ENCODE measurements around the gene CEP131.

DNA sequence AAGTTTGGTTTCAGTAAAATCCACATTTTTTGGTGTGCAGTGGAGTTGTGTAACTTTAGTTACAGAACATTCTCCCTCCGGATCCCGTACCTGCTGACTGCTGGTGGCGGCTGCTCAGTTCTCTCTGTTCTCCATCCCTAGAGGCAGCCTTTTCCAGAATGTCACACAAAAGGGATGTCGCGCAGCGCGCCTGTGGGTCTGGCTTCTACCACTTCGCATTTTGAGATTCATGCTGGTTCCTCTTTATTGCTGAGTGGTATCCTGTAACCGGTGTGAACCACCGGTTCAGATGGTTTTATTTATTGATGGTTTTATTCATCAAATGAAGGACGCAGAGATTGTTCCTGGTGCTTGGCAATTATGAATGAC lies 981 bp upstream of the CEP131 start:
- TF ChIP-seq, protein P1, sequence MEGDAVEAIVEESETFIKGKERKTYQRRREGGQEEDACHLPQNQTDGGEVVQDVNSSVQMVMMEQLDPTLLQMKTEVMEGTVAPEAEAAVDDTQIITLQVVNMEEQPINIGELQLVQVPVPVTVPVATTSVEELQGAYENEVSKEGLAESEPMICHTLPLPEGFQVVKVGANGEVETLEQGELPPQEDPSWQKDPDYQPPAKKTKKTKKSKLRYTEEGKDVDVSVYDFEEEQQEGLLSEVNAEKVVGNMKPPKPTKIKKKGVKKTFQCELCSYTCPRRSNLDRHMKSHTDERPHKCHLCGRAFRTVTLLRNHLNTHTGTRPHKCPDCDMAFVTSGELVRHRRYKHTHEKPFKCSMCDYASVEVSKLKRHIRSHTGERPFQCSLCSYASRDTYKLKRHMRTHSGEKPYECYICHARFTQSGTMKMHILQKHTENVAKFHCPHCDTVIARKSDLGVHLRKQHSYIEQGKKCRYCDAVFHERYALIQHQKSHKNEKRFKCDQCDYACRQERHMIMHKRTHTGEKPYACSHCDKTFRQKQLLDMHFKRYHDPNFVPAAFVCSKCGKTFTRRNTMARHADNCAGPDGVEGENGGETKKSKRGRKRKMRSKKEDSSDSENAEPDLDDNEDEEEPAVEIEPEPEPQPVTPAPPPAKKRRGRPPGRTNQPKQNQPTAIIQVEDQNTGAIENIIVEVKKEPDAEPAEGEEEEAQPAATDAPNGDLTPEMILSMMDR (IDR thresholded peaks at IDR 0.05; ENCODE audit: insufficient read depth, low read length) = no peak
- TF ChIP-seq POLR2AphosphoS5 (IDR thresholded peaks at IDR 0.05; ENCODE audit: low read depth) (no peak), GABPA (IDR thresholded peaks at IDR 0.05; ENCODE audit: low read depth) (no peak)
- TF ChIP-seq, protein P2, sequence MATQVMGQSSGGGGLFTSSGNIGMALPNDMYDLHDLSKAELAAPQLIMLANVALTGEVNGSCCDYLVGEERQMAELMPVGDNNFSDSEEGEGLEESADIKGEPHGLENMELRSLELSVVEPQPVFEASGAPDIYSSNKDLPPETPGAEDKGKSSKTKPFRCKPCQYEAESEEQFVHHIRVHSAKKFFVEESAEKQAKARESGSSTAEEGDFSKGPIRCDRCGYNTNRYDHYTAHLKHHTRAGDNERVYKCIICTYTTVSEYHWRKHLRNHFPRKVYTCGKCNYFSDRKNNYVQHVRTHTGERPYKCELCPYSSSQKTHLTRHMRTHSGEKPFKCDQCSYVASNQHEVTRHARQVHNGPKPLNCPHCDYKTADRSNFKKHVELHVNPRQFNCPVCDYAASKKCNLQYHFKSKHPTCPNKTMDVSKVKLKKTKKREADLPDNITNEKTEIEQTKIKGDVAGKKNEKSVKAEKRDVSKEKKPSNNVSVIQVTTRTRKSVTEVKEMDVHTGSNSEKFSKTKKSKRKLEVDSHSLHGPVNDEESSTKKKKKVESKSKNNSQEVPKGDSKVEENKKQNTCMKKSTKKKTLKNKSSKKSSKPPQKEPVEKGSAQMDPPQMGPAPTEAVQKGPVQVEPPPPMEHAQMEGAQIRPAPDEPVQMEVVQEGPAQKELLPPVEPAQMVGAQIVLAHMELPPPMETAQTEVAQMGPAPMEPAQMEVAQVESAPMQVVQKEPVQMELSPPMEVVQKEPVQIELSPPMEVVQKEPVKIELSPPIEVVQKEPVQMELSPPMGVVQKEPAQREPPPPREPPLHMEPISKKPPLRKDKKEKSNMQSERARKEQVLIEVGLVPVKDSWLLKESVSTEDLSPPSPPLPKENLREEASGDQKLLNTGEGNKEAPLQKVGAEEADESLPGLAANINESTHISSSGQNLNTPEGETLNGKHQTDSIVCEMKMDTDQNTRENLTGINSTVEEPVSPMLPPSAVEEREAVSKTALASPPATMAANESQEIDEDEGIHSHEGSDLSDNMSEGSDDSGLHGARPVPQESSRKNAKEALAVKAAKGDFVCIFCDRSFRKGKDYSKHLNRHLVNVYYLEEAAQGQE (IDR thresholded peaks at IDR 0.05; ENCODE audit: insufficient replicate concordance, low read depth) = no peak

Measured in HL-60 (cell line).